Measurements from ENCODE around the gene GNPNAT1. TPM values are rescaled to one million over a fixed set of nuclear protein-coding genes. Genes with fewer than 3 reads are reported as not detected.

Gene GNPNAT1
- total and polyA plus RNA-seq, 2 donors (not counting 3 experiments of a cell fraction or from before 2014, with no cell fraction given) = 18.7 to 38.9 TPM

- H3K4me1 ChIP-seq (ENCODE audit: control insufficient read depth, extremely low read depth, insufficient read depth, low read length) = no peaks in the 10 kb centered on the region
Measured at GRCh38 chr14:52798826-52799225, 7.4 kb upstream of the GNPNAT1 start.

GRCh38 chr14:52797653-52798052, 6.2 kb upstream of the GNPNAT1 start:
- POLR2A ChIA-PET = no interaction called here
- intact Hi-C loops (cut with micrococcal nuclease) = no loop called here
- FAIRE-seq (no peak), DNase-seq (ENCODE audit: low read depth, low spot score) (no peak)
- H3K79me2 ChIP-seq (ENCODE audit: control insufficient read depth, insufficient read depth, low read length) = no peaks in the 10 kb centered on the region
- CTCF ChIA-PET = no interaction called here
- H3K9me3 ChIP-seq (replicated peaks; ENCODE audit: control insufficient read depth, insufficient read depth, low read length) = no peaks in the 10 kb centered on the region
- BruUV-seq (replicated peaks) = no TSS peak
- no peak overlapping the region for H3K9ac ChIP-seq (replicated peaks; ENCODE audit: extremely low read depth, insufficient read depth, low read length)
- no peak overlapping the region for H2AFZ ChIP-seq (ENCODE audit: low read depth, low read length)
- no peaks in the 10 kb centered on the region for H4K20me1 ChIP-seq (replicated peaks; ENCODE audit: control insufficient read depth, extremely low read depth, insufficient read depth, low read length)
- H3K4me1 ChIP-seq (ENCODE audit: control insufficient read depth, extremely low read depth, insufficient read depth, low read length) = peaks cover under 1% of the 10 kb centered on the region
- no peak overlapping the region for H3K4me2 ChIP-seq (ENCODE audit: insufficient read depth, low read length)
- TF ChIP-seq POLR2A (IDR thresholded peaks at IDR 0.05; ENCODE audit: low read depth, low read length) (no peak), MAX (IDR thresholded peaks at IDR 0.05; ENCODE audit: insufficient read depth, insufficient read length) (no peak), MYC (IDR thresholded peaks at IDR 0.05; ENCODE audit: low read depth, low read length) (no peak), CTCF (IDR thresholded peaks at IDR 0.05; ENCODE audit: extremely low read depth in 1 of 2, insufficient read depth in 1 of 2, low read depth in 1 of 2, low read length in 2 of 2) (no peak), FOS (IDR thresholded peaks at IDR 0.05; ENCODE audit: borderline replicate concordance, insufficient read depth, low read length) (no peak), JUN (IDR thresholded peaks at IDR 0.05; ENCODE audit: borderline replicate concordance, insufficient read depth, insufficient read length, low read depth) (no peak), EZH2 (IDR thresholded peaks at IDR 0.05; ENCODE audit: borderline replicate concordance, low read depth, low read length, severe bottlenecking) (no peak), GATA2 (IDR thresholded peaks at IDR 0.05; ENCODE audit: insufficient read depth, insufficient read length, low read depth, low read length) (no peak), POLR2AphosphoS5 (IDR thresholded peaks at IDR 0.05; ENCODE audit: insufficient read depth, low read depth, low read length) (no peak)
- H3K27me3 ChIP-seq (ENCODE audit: control insufficient read depth in 2 of 2, insufficient read depth in 2 of 2, low read length in 2 of 2) = no peaks in the 10 kb centered on the region
- dilution Hi-C loops (cut with MboI; ENCODE audit: extremely low pct_ligation_motif_present, low sequenced_read_pairs) = no loop called here
- H3K9me1 ChIP-seq (replicated peaks; ENCODE audit: control insufficient read depth, extremely low read depth, insufficient read depth, low read length) = no peaks in the 10 kb centered on the region
- no peak overlapping the region for H3K27ac ChIP-seq (ENCODE audit: insufficient read depth, low read depth, low read length)
- no peaks in the 10 kb centered on the region for H3K36me3 ChIP-seq (ENCODE audit: control insufficient read depth in 2 of 2, extremely low read depth in 1 of 2, insufficient read depth in 2 of 2, low read length in 2 of 2)
- H3K4me3 ChIP-seq (replicated peaks in 1 of 3; ENCODE audit: insufficient read depth in 1 of 3, low read depth in 1 of 3, low read length in 3 of 3) = no peak overlapping the region

More at GRCh38 chr14:52798826-52799225, 7.4 kb upstream of the GNPNAT1 start:
- H3K36me3 ChIP-seq (ENCODE audit: control insufficient read depth in 2 of 2, extremely low read depth in 1 of 2, insufficient read depth in 2 of 2, low read length in 2 of 2) = no peaks in the 10 kb centered on the region
- TF ChIP-seq FOS (IDR thresholded peaks at IDR 0.05; ENCODE audit: borderline replicate concordance, insufficient read depth, low read length) = no peak
- TF ChIP-seq JUN (IDR thresholded peaks at IDR 0.05; ENCODE audit: borderline replicate concordance, insufficient read depth, insufficient read length, low read depth) = no peak
- no peak for TF ChIP-seq MYC (IDR thresholded peaks at IDR 0.05; ENCODE audit: low read depth, low read length)
- TF ChIP-seq EZH2 (IDR thresholded peaks at IDR 0.05; ENCODE audit: borderline replicate concordance, low read depth, low read length, severe bottlenecking) = no peak
- TF ChIP-seq POLR2AphosphoS5 (IDR thresholded peaks at IDR 0.05; ENCODE audit: insufficient read depth, low read depth, low read length) = no peak
- TF ChIP-seq GATA2 (IDR thresholded peaks at IDR 0.05; ENCODE audit: insufficient read depth, insufficient read length, low read depth, low read length) = no peak
- no peak for TF ChIP-seq POLR2A (IDR thresholded peaks at IDR 0.05; ENCODE audit: low read depth, low read length)
- no peaks in the 10 kb centered on the region for H3K27me3 ChIP-seq (ENCODE audit: control insufficient read depth in 2 of 2, insufficient read depth in 2 of 2, low read length in 2 of 2)
- FAIRE-seq = no peak
- no peak overlapping the region for H3K4me3 ChIP-seq (replicated peaks in 1 of 3; ENCODE audit: insufficient read depth in 1 of 3, low read depth in 1 of 3, low read length in 3 of 3)
- no peak overlapping the region for H3K9ac ChIP-seq (replicated peaks; ENCODE audit: extremely low read depth, insufficient read depth, low read length)
- no peak overlapping the region for H2AFZ ChIP-seq (ENCODE audit: low read depth, low read length)
- H4K20me1 ChIP-seq (replicated peaks; ENCODE audit: control insufficient read depth, extremely low read depth, insufficient read depth, low read length) = no peaks in the 10 kb centered on the region
- no peak overlapping the region for H3K4me2 ChIP-seq (ENCODE audit: insufficient read depth, low read length)
- no peaks in the 10 kb centered on the region for H3K9me1 ChIP-seq (replicated peaks; ENCODE audit: control insufficient read depth, extremely low read depth, insufficient read depth, low read length)
- no peak overlapping the region for H3K27ac ChIP-seq (ENCODE audit: insufficient read depth, low read depth, low read length)
- H3K79me2 ChIP-seq (ENCODE audit: control insufficient read depth, insufficient read depth, low read length) = no peaks in the 10 kb centered on the region
- ChIA-PET POLR2A (no interaction called here), CTCF (no interaction called here)
- H3K9me3 ChIP-seq (replicated peaks; ENCODE audit: control insufficient read depth, insufficient read depth, low read length) = no peaks in the 10 kb centered on the region
- no peak for DNase-seq (ENCODE audit: low read depth, low spot score)
- intact Hi-C loops (cut with micrococcal nuclease) (no loop called here), dilution Hi-C loops (cut with MboI; ENCODE audit: extremely low pct_ligation_motif_present, low sequenced_read_pairs) (no loop called here)
- BruUV-seq (replicated peaks) = no TSS peak
